HG03095 (cell line): Measurements from ENCODE around the gene TMEM81.

Experiments used
- ATAC-seq: cut with Tn5 transposase; IDR thresholded peaks from one replicate; pipeline ENCODE4 v1.9.1; 2021; ENCODE audit warnings: moderate library complexity; ENCODE audit not compliant: unreplicated experiment

The TMEM81 gene

DNA sequence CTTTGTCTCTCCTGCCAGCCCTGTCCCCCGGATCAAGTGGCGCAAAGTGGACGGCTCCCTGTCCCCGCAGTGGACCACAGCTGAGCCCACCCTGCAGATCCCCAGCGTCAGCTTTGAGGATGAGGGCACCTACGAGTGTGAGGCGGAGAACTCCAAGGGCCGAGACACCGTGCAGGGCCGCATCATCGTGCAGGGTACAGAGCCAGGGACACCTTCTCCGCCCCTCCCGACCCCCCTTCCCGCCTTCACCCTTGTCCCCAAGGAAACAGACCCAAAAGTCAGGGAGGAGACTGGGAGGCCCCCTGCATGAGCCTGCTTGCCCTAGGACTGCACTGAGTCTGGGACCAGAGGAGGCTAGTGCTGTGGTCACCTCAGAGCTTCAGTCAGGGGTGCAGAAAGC lies 23.0 kb downstream of the TMEM81 start:
- no peak for ATAC-seq

DNA sequence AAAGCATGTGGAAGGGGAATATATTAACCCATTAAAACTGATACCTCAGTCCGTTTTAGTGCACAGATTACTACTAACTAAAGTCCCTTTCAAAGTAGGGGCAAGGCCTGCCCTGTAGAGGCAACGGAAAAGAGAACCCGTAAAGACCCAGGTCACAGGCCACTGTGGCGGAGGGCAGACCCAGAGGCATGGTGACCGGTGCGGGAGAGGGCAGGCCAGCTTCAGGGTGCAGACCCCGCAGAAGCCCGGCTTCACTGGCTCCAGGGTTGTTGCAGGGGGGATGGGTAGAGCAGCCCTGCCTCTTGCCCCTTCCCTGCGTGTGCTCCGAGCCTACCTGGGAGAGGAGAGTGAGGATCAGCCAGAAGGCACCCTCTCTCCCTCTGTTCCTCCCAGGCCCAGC lies 23.5 kb downstream of the TMEM81 start:
- no peak for ATAC-seq

DNA sequence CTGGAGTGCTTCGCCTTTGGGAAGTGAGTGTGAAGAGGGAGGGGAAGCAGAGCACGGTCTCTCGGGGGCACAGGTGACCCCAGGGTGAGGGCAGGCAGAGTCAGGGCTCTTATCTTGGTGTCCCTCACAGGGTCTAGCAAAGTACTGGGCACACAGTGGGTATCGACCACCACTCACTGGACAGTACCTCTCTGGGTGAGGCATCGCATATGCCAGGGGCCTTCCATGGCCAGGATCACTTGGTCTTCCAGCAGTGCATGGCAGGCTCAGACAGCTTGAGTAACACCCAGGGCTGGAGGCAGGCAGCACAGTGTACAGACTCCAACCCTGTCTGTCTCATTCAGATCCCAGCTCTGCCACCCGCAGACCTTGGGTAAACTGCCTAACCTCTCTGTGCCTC lies 24.6 kb downstream of the TMEM81 start:
- no peak for ATAC-seq

DNA sequence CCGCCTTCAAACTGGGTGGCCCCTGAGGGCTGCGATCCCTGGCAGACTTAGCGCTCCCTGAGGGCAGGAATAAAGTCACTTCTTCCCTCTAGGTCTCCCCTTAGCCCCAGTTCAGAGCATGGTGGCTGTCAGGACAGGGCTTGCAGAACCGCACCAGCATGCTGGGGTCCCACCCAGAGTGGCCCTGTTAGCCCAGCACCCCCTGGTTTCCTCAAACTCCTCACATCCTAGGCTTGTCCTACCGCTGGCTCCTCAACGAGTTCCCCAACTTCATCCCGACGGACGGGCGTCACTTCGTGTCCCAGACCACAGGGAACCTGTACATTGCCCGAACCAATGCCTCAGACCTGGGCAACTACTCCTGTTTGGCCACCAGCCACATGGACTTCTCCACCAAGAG lies 25.4 kb downstream of the TMEM81 start:
- no peak for ATAC-seq

DNA sequence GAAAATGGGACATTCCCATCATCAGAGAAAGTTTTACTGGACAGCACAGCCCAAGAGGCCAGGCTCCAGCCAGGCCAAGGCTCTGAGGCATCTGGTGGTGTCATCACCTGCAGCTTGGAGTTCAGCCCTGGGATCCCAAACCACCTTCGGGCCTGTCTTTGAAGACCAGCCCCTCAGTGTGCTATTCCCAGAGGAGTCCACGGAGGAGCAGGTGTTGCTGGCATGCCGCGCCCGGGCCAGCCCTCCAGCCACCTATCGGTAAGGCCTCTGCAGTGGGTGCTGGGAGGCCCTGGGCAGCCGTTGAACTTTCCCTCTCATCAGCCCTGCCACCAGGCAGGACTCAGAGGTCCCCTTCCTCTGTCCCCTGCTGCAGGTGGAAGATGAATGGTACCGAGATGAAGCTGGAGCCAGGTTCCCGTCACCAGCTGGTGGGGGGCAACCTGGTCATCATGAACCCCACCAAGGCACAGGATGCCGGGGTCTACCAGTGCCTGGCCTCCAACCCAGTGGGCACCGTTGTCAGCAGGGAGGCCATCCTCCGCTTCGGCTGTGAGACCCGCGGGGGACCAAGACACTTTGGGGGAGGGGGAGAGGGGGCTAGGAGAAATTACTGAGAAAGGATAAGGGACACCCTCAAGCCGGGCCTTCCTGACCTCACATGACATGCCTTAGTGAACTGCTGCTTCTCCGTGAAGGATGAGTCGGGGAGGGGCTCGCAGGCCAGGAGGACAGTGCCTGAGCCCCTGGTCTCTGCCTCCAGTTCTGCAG lies 26.3 kb downstream of the TMEM81 start:
- ATAC-seq = no peak

DNA sequence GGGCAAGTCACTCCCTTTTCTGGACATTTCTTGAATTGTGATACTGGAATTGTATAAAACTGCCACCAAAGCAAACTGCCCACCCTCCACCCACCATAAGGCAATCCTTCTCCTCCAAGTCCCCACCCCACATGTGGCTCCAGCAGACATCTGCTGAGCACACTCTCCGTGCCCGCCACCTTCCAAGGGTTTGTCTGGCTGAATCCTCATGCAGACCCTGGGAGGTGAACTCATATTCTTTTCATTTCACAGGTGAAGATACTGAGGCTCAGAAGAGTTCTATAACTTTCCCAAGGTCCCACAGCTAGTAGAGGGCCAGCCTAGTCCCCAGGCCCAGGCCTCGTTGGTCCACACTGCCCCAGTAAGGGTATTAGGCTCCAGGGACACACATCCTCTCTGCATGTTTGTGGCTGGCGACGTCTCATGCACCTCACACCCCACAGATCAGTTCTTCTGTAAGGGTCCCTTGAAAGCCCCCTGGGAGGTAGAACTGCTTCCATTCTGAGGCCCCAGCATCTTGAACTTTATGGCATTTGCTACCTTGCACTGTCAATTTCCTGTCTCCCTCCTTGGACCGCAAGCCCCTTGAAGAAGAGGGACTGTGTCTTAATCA lies 27.2 kb downstream of the TMEM81 start:
- ATAC-seq = no peak

DNA sequence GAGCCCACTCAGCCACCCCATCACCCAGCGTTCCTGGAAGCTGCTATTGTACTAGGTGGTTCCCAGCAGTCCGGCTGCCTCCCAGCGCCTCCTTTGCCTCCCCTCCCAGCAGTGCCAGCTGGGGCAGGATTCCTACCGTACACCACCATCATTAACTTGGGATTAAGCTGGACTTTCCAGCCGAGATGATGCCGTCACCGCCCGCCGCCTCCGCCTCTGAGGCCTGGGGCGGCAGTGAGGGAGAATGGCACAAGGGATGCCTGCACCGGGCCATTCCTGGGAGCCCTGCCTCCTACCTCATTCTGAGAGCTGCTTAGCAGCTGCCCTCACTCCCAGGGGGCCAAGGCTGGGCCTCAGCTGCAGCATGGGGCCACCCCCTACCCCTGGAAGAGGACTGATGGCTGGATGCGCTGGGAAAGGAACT lies 28.1 kb downstream of the TMEM81 start:
- ATAC-seq = no peak

DNA sequence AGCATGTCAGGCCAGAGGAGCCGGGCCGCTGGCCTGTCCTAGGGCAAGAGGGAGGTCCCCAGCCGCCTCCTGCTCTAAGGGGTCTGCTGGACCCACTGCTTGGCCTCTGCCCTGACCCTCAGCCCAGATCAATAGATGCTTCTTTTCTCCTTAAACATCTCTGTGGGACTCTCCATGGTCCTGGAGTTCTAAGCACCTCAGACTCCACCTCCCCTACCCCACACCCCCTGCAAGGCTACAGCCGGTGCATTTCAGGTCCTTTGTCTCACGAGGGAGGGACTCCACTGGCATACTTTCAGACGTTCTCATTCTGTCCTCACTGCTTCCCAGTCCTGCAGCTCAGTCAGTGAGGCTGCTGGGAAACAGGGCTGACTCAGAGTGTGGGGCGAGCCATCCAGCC lies 30.2 kb downstream of the TMEM81 start:
- ATAC-seq = no peak

DNA sequence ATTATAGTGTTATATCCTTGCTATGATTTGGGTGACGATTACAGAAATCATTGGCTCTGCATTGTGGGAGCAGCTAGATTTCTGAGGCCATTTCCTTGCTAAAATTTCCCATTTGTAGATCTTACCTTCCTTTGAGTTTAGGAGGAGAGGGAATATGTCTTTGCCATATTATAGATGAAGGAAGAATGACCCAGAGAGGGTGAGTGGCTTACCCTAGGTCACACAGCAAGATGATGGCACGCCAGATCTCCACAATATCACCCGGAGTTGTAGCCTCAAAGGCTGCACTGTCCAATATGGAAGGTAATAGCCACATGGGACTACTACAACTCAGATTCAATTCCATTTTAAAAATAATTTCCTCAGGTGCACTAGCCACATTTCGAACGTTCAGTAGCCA lies 31.0 kb downstream of the TMEM81 start:
- ATAC-seq = no peak

DNA sequence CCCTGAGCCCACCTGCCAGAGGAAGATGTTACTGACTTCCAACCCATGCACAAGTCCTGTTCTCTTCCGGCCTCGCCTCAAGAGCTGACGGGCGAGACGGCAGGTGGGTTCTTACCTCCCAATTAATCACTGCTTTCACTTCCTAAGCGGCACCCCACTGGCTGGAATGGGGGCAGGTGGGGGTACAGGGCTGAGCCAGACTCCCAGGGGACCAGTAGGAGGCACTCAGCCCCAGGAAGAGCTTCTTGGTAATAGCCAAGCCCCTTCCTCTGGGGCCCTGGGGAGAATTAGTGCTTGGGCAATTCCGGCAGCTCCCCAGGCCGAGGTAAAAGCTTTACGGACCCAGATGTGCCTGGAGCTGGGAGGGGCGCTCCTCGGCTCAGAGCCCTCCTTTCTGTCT lies 31.6 kb downstream of the TMEM81 start:
- no peak for ATAC-seq

DNA sequence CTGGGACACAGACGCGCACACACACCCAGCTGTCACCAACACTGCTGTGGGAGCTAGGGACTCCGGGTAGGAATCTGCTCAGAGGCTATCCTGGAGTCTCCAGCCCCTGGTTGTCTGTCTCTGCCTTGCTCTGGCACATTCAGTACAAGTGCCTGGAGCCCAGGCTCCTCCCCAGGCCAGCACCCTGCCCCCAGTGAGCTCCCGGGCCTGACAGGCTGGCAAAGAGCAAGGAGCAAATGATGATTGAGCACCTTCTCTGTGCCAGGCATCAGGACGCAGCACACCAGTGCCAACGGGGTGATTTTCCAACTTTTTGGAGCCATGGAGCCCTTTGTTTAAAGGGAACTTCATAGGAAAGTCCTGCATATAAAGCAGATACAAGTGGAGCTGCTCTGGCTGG lies 34.8 kb downstream of the TMEM81 start:
- no peak for ATAC-seq

DNA sequence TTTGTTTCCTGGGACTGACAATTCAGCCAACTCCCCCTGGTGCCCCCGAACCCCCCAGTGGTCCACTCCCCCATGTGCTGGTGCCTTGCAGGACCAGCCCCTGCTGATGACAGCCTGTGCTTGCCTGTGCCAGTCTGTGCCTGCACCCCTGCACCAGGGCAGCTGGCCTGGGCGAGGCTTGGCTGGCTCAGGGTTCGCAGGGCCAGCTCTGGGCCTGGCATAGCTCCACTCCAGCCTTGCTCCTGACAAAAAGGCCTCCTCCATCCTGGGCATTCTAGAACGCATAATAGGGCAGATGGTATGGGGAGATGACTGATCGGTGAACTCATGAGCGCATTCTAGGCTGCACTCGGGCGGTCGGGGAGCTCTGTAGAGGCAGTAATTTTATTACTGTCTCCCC lies 35.9 kb downstream of the TMEM81 start:
- no peak for ATAC-seq

DNA sequence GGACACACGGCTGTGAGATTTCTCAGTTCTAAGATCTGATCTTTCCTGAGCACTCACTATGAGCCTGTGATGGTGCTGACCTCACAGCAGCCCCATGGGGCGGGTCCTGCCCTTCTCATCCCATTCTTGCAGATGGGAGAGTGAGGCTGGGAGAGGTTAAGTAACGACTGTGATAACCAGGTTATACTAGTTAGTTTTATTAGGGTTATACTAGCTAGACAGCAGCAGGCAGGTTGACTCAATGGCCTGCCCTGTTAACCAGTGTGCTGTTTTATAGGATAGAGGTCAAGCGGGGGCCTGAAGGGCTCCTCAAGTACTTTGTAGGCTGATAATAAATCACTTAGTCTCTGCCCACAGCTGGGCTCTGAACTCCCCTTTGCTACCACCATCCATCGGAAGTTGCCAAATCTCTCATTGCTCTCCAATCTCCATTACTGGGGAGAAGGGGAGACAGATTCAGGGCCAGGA lies 36.5 kb downstream of the TMEM81 start:
- no peak for ATAC-seq

DNA sequence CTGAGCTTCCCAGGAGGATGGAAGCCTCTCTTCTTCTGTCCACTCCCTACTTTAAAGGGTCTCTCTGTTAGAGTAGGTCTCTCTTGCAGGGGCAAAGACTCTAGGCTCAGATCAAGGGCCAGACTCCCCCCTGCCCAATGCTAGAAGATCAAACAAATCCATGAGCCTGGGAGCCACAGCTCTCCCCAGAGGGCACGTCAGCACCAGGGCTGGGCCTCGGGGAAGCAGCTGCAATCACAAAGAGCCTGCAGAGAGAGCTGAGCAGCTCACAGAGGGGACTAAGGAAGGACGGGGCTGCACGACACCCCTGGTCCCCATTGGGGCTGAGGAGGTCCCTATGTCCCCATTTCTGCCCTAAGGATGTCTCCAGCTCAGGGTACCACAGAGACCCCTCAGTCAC lies 37.4 kb downstream of the TMEM81 start:
- ATAC-seq = no peak

DNA sequence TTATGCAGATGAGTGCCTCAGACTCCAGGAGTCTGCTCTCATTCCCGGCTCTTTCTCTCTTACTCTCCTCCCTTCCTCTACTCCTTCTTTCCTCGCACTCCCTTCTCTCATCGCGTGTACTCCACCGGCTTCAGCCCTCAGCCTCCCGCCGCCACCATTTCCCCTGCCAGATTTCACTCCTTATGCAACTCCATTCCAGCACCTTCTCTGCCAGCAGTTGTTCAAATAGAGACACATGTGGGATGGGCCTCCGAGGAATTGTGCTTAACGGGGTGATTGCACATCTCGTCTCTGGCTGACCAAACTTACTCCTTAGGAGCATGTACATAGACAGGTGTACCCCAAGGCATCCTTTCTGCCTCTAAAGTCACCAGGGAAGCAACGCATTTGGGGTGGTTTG lies 39.1 kb downstream of the TMEM81 start:
- ATAC-seq = no peak

DNA sequence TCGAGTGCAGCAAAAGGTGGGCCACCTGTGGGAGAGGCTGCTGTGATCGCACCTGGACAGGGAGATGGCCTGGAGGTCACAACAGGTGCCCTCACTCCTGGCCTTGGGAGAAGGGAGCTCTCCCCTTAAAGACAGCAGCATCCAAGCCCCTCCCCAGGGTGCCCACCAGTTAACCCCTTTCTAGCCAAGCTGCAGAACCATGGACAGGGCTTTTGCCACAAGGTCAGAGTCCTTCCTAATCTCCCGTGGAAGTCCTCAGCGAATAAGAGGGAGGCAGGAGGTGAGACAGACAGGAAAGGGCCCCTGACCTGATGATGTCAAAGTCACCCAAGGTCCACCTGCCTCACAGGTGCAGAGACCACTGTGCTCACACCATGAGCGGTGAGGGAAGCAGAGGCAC lies 39.5 kb downstream of the TMEM81 start:
- no peak for ATAC-seq

DNA sequence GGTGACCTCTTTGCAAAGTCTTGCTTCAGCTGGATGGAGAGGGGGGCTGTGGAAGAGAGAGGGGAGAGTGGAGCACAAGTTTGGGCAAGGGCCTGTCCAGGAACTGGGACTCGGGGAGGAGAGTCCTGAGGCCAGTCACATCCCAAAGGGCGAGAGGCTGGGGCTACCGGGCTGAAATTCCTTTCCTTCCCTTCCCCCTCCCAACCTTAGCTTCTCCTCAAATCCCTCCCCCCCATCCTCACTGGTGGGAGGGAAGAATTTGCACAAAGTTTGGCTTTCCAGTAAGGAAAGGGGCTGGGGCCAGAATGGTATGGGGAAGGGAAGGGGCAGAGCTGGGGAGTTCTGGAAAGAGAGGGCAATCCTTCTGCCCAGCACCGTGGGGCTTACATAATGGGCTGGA lies 40.4 kb downstream of the TMEM81 start:
- no peak for ATAC-seq

DNA sequence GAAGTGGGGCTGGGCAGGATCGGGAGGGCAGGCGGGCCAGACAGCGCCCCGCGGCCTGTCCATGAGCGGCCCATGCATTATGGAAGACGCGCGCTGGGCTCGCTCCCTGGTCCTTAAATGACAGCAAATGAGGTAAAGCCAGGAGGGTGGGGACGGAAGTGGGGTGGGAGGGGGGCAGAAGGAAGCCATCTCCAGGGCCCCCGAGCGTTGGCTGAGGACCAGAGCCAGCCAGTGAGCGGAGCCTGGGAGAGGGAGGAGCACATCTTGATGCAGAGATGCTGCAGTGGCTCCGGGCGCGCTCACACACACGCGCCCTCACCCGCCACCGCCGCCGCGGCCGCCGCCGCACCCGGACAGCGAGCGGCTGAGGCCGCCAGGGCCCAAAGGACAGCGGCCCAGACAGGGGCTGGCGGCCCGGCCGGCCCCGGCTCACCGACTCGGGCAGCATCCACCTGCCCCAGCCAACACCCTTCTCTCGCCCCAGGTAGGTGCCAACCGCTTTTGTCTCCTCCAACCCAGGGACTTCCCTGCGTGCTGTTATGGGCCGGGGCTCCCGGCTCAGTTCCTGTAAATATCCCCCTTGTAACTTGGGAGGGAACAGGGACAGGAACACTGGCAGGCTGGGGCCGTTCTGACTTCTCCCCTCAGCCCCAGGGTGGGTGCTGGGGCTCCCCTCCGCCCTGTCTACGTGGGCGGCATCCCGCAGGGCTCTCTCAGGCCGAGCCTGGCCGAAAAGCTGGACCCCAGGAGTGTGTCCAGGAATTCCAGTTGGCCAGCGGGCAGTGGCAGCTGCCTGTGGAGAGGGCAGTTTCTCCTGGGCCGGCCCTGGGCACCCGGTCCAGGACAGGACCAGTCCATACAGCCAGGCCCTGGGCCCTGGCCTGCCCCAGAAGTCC lies 41.1 kb downstream of the TMEM81 start, which contains the start of gene CNTN2:
CNTN2 (plus strand) TSS at position 302 of the 896 bp plus-strand sequence. CDS start 9,974 bp downstream, outside the sequence.
- ATAC-seq = no peak

DNA sequence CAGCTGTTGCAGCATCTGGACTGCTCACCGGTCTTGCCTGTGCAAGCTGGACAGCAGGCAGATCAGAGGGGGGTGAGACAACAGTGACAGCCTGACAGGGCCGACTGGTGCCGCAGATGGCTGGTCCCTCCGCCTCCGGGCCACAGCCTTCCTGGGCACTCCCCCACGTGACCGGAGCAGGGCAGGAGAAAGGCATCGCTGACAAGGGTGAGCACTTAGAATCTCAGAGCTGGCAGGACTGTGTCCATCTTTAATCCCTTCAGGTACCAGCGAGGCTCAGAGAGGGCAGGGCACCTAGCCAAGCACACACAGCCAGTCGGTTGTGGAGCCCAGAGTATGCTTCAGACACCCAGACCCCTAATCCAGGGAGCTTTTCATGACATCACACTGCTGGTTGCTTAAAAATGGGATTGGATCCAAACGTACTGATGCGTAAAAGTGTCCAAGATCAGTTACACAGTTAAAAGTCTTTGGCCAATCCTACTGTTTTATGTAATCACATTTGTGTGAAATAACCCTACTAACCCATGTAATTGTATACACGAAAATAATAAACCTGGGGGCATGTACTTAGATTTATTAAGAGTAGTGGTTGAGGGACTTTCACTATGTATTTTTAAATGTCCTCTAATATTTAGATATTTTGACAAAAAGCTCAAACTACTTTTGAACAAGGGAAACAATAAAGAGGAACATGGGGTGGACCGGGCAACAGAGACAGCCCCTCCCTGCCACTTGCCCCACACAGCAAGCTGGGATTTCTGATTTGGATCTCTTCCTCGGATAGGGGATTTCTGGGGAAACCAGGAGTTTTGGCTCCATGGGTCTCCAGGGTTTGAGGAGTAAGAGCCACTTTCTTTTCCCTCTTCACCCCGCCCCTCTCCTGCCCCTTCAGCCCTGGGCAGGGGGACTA lies 42.0 kb downstream of the TMEM81 start:
- no peak for ATAC-seq

DNA sequence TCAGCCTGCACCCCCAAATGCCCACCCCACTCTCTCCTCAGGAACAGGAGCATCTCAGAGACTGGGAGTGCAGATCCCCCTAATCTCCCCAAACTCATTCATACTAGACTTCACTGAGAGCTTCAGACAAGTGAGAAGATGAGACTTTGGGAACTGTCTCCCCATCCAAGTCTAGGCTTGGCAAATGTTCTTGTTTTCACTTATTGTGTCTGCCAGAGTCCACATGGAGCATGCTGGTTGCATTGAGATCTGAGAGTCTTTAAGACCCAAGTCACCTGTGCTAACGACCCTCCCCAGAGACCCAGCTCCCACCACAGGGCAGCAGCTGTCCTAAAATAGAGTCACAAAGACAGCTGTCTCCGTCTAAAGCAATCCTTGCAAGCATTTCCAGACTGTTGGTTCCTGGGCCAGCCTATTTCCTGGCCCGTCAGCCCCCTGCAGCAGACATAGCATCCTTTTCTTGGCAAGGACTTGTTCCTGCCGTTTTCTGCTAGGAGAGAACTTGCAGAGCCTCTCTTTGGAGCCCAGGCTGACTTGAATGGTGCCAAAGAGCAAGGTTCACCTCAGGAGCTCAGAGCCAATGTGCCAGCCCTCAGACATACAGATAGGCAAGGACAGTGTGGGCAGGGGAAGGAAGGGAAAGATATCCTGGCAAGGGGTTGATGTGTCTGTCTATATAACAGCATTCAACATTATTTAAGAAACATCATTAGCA lies 43.1 kb downstream of the TMEM81 start:
- ATAC-seq = no peak
